H1 (cell line): ENCODE results near the gene CHRM4. TPM values are rescaled to one million over a fixed set of nuclear protein-coding genes. Genes with fewer than 3 reads are reported as not detected.

ENCODE experiments used
- SRF ChIP-seq: IDR thresholded peaks from 2 replicates; pipeline ENCODE4 v1.6.1; 2011; ENCODE audit warnings: mild to moderate bottlenecking, low read depth, low read length, moderate library complexity
- polyA plus RNA-seq, 7 experiments: library from polyadenylated mRNA; depleted of rRNA in 3 of 7; stranded (reverse) in 5 of 7; unstranded in 2 of 7; fragments of >200 nt in 5 of 7; fragments of 200-250 nt in 2 of 7; gene quantifications; 1 replicate in 5 of 7; 2 replicates in 1 of 7; 4 replicates in 1 of 7; pipeline versions ENCODE4 v1.2.1 to v1.2.3, GENCODE V29; 2011 to 2013; ENCODE audit warnings: missing spikeins in 2 of 7, mixed read lengths in 2 of 7
- total RNA-seq: library from RNA; stranded (reverse); fragmentation: NEBNext Ultra II Directional; extraction: Animal tissue kit (Norgen Biotek cat#: 25700); gene quantifications from 2 replicates; pipeline ENCODE4 v1.2.1, GENCODE V29; 2021
- TF ChIP-seq, protein P1 (sequence below): IDR thresholded peaks from 2 replicates; pipeline ENCODE4 v1.6.1; 2012; ENCODE audit warnings: low read length, inconsistent platforms

Gene CHRM4
- total and polyA plus RNA-seq, 2 of the 8 experiments (the other 6 are each of a cell fraction or from before 2014, with no cell fraction given) = 1.1 to 1.3 TPM

DNA sequence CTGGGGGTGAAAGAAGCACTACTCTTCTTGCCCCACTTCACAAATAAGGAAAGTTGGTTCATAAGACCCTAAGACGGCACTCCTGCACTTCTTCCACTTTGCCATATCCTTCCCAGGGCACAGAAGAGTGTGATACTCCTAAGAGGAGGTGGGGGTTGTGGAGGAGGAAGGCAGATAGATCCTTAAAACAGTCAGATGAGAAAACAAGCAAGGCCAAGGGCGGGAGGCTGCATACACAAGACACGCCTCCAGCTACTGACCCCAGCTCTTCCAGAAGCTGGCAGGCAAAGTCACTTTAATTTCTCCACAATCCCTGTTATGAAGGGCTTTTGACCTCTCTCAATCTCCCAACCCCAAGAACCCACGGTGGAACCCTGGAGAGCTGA, 1.6 kb upstream of the CHRM4 start (continued):
- TF ChIP-seq SRF = no peak
- TF ChIP-seq, protein P1, sequence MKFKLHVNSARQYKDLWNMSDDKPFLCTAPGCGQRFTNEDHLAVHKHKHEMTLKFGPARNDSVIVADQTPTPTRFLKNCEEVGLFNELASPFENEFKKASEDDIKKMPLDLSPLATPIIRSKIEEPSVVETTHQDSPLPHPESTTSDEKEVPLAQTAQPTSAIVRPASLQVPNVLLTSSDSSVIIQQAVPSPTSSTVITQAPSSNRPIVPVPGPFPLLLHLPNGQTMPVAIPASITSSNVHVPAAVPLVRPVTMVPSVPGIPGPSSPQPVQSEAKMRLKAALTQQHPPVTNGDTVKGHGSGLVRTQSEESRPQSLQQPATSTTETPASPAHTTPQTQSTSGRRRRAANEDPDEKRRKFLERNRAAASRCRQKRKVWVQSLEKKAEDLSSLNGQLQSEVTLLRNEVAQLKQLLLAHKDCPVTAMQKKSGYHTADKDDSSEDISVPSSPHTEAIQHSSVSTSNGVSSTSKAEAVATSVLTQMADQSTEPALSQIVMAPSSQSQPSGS = no peak
- TF ChIP-seq, all 59 proteins: peak for 0
